Body of pancreas (tissue), 4 donors: ENCODE results near the gene TMEM169. TPM values are rescaled to one million over a fixed set of nuclear protein-coding genes. Genes with fewer than 3 reads are reported as not detected.
A peak's percentile ranks its signal among the peaks of the same experiment; 100 is the strongest.

ENCODE experiments used
- ATAC-seq: fragments of 150-250 bp; one replicate; pipeline ENCODE4 v1.9.1; 2016
- DNase-seq, 4 donors: peaks; one replicate each; pipeline ENCODE4 v3.0.0-alpha.2; 2019
- H3K27ac ChIP-seq, 4 donors: fragments of 200-600 bp; sonication (generic); 1 replicate in 3 of 4; 2 replicates in 1 of 4; pipeline versions ENCODE4 v1.5.1 to v1.6.1; 2016 to 2019; ENCODE audit warnings: mild to moderate bottlenecking in 1 of 4, mixed read lengths in 1 of 4, moderate library complexity in 1 of 4
- H3K27me3 ChIP-seq, 2 donors: fragments of 200-600 bp; sonication (generic); one replicate each; pipeline ENCODE4 v1.6.0; 2016; ENCODE audit warnings: mild to moderate bottlenecking in 1 of 2
- H3K36me3 ChIP-seq, 2 donors: fragments of 200-600 bp; sonication (generic); replicated peaks in 1 of 2; 2 replicates each; pipeline ENCODE4 v1.5.1; 2016; ENCODE audit warnings: low read depth in 2 of 2; ENCODE audit not compliant: insufficient read depth in 1 of 2
- H3K4me1 ChIP-seq: fragments of 200-600 bp; sonication (generic); one replicate; pipeline ENCODE4 v1.6.0; 2016
- H3K4me3 ChIP-seq, 2 donors: fragments of 200-600 bp; sonication (generic); 1 replicate in 1 of 2; 2 replicates in 1 of 2; pipeline ENCODE4 v1.5.1; 2016 to 2019
- H3K9me3 ChIP-seq, 3 donors: fragments of 200-600 bp; sonication (generic); 1 replicate in 2 of 3; 2 replicates in 1 of 3; pipeline ENCODE4 v1.5.1; 2016
- POLR2A ChIP-seq, 3 donors: fragments of 450-650 bp; IDR thresholded peaks; one replicate each; pipeline ENCODE4 v1.6.1; 2016; ENCODE audit warnings: antibody characterized with exemption in 3 of 3, mild to moderate bottlenecking in 2 of 3
- WGBS, 2 donors: methylation state at CpG; one replicate each; pipeline ENCODE4 v1.1.5; 2017; 5-methylcytosine and 5-hydroxymethylcytosine counted together
- intact Hi-C: fragments of 100-400 bp; cut with DNase I; formaldehyde crosslinking; loops from one replicate; pipeline ENCODE4 v1.15.1; 2023
- total RNA-seq, 2 donors: library from RNA; depleted of rRNA; stranded (reverse); fragments of >200 nt; gene quantifications; one replicate each; pipeline ENCODE4 v1.1.0, GENCODE V29; 2016
- TF ChIP-seq, protein P1 (sequence below), 7 experiments: fragments of 450-650 bp in 4 of 7; fragments of 200-600 bp in 3 of 7; sonication (generic) in 3 of 7; IDR thresholded peaks; one replicate each; pipeline ENCODE4 v1.5.1; 2016 to 2019; ENCODE audit warnings: antibody characterized with exemption in 7 of 7

Gene TMEM169
- total RNA-seq, 2 donors from 2014 or later: 0.26 TPM; not detected in 1

DNA sequence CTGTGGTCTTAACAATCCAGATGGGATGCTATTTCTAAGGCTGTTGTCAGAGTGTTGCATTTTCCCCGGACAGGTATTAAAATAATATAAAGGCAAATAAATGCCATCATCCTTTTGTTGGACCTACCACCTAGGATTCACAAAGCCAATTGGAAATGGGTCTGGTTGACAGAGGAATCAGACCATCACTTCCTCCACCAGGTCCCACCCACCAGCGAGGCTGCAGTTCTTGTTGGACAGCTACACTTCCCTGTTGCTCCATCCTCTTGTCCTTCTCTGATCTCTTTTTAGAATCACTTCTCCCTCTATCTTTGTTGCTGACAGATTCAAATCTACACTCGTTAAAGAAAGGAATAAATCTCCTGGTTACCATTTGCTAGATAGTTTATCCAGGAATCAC is 1.1 kb downstream of the TMEM169 start:
- peaks cover 22% of the 10 kb centered on the region for H3K4me1 ChIP-seq
- no peak for TF ChIP-seq POLR2A (IDR thresholded peaks at IDR 0.05)
- TF ChIP-seq, protein P1, sequence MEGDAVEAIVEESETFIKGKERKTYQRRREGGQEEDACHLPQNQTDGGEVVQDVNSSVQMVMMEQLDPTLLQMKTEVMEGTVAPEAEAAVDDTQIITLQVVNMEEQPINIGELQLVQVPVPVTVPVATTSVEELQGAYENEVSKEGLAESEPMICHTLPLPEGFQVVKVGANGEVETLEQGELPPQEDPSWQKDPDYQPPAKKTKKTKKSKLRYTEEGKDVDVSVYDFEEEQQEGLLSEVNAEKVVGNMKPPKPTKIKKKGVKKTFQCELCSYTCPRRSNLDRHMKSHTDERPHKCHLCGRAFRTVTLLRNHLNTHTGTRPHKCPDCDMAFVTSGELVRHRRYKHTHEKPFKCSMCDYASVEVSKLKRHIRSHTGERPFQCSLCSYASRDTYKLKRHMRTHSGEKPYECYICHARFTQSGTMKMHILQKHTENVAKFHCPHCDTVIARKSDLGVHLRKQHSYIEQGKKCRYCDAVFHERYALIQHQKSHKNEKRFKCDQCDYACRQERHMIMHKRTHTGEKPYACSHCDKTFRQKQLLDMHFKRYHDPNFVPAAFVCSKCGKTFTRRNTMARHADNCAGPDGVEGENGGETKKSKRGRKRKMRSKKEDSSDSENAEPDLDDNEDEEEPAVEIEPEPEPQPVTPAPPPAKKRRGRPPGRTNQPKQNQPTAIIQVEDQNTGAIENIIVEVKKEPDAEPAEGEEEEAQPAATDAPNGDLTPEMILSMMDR (IDR thresholded peaks at IDR 0.05): no peak
- DNase-seq (peak in 1 of 4 donors; percentile 24), ATAC-seq (no peak)
- H3K9me3 ChIP-seq: no peaks in the 10 kb centered on the region
- H3K36me3 ChIP-seq: no peaks in the 10 kb centered on the region
- no peak overlapping the region for H3K27ac ChIP-seq
- no peaks in the 10 kb centered on the region for H3K27me3 ChIP-seq
- intact Hi-C loops: no loop called here
- H3K4me3 ChIP-seq: no peak overlapping the region
- 60 to 68% methylated on average over 3 of the region's 3 CpGs for WGBS, 2 donors

DNA sequence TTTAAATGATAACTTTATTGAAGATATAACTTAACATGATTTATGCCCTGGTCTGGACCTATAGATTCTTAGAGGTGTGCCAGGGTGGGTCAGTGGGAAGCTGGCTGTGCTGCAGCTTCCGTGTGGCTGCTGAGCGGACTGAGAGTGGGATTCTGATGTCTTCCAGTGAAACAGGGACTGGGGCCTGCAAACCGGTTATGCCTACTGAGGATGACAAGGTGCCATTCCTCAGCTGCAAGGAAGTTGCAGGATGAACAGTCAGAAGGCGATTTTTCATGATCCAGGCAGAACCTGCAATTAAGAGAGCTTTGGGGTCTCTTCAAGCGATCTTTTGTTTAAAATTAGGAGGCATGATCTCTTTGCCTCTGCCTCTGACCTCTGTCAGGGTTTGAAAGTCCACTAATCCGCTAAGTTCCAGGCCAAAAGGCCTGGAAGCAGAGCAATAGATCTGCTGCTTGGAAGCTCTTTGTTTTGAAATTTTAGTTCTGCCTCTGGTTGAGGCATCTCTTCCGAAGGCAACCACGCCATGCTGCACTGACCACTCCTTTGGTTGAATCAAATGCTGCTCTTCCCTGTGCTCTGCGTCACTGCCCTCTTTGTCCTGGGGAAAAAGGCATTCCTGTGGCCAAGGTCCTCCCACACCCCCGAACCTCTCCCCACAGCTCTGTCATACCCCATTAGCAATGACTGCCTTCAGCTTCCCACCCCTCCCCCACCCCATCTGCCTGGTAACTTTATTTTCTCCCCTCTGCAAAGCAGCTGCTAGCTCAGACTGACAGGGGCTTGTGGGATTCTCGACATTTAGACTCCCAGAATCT is 2.0 kb downstream of the TMEM169 start:
- Histone ChIP-seq H3K9me3 (no peaks in the 10 kb centered on the region), H3K4me1 (peaks cover 20% of the 10 kb centered on the region), H3K27me3 (no peaks in the 10 kb centered on the region), H3K4me3 (no peak overlapping the region), H3K27ac (no peak overlapping the region), H3K36me3 (no peaks in the 10 kb centered on the region)
- WGBS, 2 donors: 75 to 83% methylated on average over 11 of the region's 11 CpGs
- intact Hi-C loops: no loop called here
- ATAC-seq: no peak
- no peak for DNase-seq
- TF ChIP-seq, protein P1 (IDR thresholded peaks at IDR 0.05): no peak
- no peak for TF ChIP-seq POLR2A (IDR thresholded peaks at IDR 0.05)

DNA sequence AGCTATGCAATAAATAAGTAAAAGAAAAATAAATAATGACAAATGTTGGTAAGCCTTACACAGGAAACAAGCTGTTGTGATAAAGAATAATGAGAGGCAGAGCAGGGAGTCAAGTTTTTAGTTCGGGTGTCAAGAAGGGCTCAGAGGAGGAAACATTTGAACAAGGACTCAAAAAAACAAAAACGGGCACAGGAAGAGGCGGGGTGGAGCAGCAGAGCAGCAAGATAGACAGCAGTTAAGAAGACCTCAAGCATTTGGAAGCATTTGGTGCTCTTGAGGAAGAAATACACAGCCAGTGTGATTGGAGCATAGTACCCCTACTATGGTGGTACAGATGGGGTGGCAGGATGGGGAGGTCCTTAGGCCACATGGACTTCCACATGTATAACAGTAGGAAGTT is 2.8 kb downstream of the TMEM169 start:
- Histone ChIP-seq H3K4me1 (peaks cover 18% of the 10 kb centered on the region), H3K4me3 (no peak overlapping the region), H3K36me3 (no peaks in the 10 kb centered on the region), H3K27me3 (no peaks in the 10 kb centered on the region), H3K9me3 (no peaks in the 10 kb centered on the region), H3K27ac (no peak overlapping the region)
- TF ChIP-seq POLR2A (IDR thresholded peaks at IDR 0.05): no peak
- TF ChIP-seq, protein P1 (IDR thresholded peaks at IDR 0.05): no peak
- DNase-seq (no peak), ATAC-seq (no peak)
- WGBS, 2 donors: 68 to 83% methylated on average over 3 of the region's 3 CpGs
- intact Hi-C loops: no loop called here

DNA sequence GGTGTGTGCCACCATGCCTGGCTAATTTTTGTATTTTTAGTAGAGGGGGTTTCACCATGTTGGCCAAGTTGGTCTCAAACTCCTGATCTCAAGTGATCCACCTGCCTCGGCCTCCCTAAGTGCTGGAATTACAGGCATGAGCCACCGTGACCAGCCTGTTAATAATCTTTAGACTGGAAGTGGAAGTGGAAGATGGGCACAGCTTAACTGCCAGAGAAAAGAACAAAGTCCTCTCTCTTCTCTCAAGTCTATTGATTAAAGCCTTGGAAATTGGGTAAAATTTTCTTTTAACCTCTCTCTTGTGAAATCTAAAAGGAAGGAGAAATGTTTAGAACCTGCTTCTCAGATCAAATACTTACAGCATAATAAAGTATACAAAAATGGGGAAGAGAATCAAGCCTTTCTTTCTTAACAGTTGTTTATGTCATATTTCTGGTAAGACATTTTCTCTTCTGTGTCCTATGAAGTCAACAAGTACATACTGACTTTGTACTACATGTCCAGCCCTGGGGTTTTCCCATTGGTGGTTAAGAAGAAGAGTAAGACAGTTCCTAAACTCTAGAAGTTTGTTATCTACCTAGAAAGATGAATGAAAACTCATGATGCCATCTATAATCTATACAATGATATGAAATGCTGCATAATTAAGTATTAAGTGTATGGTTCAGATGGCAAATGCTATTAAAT is 4.6 kb downstream of the TMEM169 start:
- no peaks in the 10 kb centered on the region for H3K36me3 ChIP-seq
- no peaks in the 10 kb centered on the region for H3K9me3 ChIP-seq
- 41 to 50% methylated on average over 2 of the region's 2 CpGs for WGBS, 2 donors
- intact Hi-C loops: no loop called here
- H3K27ac ChIP-seq: no peak overlapping the region
- no peak overlapping the region for H3K4me3 ChIP-seq
- no peak for TF ChIP-seq POLR2A (IDR thresholded peaks at IDR 0.05)
- TF ChIP-seq, protein P1 (IDR thresholded peaks at IDR 0.05): no peak
- H3K4me1 ChIP-seq: peaks cover 10% of the 10 kb centered on the region
- DNase-seq (no peak), ATAC-seq (no peak)
- no peaks in the 10 kb centered on the region for H3K27me3 ChIP-seq
